Amygdala (tissue), 56 donors: Measurements from ENCODE around the gene FNIP2.
"Not testable (repeated sequence)": the region's sequence is repeated elsewhere in the genome, so short reads cannot be mapped to it uniquely, and the experiment has no call there.

Source experiments
- DNase-seq, 56 donors: peaks; one replicate each; lab custom pipeline; 2025; lab: John Stamatoyannopoulos, UW

The FNIP2 gene

DNA sequence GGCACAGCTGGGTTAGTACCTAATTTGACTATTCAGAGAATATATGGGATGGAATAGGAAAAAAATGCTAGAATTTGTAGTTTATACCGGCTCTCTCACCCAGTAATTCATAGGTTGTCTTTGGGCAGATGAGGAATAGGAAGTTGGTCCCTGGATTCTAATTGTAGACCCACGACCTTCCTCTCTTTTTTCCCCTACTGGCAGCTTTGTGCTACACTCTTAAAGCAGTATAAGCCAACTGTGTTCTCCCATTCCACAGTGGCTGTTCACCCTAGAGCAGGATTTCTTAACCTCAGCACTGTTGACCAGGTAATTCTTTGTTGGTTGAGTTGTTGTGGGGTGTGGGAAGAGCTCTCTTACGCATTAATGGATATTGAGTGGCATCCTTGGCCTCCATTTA is 92.9 kb downstream of the FNIP2 start:
- no peak for DNase-seq

DNA sequence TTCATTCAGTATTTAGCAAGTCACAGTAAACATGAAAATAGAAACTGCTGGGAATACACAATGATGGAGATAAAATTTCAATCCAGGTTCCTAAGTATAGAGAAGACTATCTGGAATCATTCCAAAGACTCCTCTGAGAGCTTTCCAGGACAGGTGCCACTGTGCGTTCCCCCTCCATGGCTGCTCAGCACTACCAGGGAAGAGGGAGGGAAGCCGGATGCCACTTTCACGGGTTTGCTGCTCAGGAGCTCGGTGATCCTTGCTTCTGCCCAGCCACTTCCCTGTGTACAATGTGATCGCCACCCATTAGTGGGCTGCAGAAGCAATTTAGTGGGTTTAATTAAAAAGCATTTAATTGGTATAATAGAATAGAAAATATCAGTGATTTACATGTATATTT is 94.5 kb downstream of the FNIP2 start:
- DNase-seq = no peak

DNA sequence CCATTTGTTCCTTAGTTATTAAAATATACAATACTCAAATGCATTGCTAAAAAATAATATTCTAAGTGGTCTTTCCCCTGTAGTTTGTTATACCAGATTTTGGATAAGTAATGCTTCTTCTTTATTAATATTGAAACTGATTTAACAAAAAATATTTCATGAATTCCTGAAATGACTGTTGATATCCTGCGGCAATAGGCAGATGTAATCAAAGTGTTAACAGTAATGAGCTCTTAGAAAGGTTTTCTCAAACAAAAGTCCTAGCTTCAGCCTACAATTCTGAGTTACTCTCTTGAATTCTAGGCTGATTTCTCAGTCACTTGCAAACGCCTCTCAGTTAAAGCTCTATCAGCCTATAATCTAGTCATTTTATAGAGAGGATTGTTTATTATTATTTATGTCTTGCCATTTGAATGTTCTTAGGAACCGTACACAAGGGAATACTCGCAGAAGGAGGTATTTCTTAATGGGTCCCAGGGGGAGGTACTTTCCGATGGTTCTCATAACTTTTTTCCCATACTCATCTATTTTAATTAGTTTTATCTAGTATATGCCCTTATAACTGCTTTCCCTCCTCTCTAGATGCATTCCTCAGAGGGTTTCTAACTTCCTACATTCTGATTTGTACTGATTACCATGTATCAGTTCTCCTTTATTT is 96.8 kb downstream of the FNIP2 start:
- DNase-seq = no peak

DNA sequence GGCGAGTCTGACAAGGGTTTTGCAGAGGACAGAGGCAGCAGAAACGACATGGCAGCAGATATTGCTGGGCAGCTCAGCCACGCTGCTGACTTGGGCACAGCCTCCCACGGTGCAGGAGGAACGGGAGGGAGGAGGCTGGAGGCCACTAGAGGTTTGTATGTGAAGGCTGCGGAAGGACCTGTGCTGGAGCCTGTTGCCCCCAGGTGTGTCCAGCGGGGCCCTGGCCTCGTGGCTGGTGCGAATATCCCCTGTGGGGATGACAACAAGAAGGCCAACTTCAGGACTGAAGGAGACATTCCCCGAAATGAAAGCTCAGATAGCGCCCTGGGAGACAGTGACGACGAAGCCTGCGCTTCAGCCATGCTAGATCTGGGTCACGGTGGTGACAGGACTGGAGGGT is 100.2 kb downstream of the FNIP2 start:
- no peak for DNase-seq

DNA sequence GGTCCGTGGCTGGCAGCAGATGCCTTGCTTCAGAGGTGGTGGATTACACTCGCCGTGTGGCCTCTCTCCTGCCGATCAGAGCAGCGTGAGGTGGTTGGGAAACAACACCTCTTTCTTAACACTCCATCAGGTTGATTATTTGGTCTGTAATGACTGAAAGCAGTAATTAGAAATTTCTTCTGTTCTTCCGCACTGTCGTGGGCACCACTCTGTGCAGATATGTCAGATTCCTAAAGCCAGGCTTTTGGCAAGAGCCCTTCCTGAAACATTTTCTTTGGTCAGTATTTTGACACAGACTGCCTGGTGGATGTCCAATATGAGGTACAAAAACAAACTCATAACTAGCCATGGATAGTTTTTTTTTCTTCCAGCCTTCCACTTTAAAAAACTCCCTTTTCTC is 100.9 kb downstream of the FNIP2 start:
- DNase-seq = no peak

DNA sequence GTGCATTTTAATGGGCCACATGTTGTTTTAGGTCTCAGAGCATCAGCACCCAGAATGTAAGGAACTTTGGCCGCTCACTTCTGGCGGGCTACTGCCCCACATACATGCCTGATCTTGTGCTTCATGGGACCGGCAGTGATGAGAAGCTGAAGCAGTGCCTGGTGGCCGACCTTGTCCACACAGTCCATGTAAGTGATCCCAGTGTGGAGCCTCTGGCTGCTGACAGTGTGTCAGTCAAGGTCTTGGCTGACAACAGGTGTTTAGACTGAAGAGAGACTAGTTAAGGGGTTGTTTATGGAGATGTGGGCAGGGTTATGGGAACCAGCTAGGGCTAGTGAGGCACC is 101.4 kb downstream of the FNIP2 start:
- DNase-seq = no peak

DNA sequence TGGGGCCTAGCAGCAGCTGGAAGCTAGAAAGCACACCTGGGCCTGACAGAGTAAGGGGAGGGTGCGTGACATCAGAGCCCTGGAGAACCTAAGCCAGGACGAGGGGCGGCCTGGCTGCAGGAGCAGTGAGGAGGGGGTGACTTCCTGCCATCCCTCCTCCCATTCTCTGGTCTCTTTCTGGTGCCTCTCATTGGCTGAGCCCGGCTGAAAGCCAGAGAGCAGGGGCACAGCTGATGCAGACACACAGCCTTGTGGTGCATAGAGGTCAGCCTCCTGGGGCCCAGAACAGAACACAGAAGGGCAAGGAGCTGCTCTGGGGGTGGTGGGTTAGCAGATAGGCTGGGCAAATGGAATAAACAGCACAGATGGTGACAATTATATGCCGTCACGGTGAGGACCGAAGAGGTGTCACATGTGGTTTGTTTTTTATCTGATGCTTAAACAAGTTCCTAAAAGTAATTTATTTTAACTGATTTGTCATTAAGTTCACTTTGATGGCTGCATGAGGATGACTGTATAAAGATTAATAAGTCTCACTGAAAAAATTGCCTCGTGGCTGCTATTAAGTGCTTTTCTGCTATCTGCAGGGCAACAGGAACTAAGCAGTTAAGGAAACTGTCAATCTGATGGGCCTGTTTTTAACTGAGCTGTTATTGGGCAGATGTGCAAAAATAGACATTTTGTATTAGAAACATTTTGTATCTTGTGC is 102.0 kb downstream of the FNIP2 start:
- DNase-seq = no peak

DNA sequence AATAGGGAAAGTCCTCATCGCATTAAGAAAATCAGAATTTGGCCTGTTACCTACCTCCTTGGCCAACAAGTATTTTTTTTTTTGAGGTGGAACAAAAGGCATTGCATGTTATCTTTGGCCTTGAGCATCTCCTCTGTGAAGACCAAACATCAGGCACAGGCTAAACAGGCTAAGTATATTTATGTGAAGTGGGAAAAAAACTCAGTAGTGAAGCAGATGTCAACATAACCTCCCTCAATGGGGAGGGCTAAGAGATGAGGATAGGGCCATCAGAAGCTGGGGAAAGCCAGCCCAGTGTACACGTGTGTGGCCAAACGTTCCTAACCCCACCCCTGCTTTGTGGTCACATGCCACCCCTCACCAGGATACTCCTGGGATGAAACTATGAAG is 102.5 kb downstream of the FNIP2 start:
- no peak for DNase-seq

DNA sequence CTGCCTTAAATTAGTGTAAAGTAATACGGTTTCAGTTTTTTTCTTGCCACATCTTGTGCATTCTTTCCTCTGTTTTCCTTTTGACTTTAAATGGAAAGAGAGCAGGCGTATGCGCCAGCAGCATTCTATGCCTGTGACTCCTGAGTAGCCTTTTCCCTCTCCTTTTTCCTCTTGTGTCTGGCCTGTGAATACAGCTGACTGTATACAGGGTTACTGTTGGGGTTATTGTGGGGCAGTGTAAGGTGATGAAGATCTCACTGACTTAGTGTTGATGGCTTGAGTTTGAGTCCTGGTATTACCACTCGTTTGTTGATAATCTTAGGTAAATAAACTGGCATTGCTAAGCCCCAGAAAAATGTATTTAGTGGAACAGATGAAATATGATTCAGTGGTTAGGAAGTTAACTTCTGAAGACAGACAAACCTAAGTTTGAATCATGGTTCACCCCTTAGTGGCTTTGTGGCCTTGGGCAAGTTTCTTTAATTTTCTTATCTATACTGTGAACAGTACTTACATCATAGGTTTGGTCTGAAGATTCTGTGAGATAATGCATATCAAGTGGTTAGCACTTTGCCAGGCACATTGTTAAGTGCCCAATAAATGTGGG is 105.1 kb downstream of the FNIP2 start:
- no peak for DNase-seq

DNA sequence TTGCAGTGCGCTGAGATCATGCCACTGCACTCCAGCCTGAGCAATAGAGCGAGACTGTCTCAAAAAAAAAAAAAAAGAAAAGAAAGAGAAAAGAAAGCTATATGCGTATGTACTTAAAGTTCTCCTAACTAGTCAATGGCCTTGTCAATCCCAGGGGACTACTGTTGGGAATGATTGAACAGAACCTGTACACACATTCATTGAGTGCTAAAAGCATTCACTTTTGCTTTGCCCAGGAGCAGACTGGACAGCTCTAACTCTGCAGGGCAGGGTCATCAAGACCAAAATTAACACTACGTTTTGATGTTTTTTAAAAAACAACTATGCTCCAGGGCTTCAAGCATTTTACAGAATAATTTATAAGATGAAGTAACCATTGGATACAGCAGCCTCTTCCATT is 106.2 kb downstream of the FNIP2 start:
- no peak for DNase-seq

DNA sequence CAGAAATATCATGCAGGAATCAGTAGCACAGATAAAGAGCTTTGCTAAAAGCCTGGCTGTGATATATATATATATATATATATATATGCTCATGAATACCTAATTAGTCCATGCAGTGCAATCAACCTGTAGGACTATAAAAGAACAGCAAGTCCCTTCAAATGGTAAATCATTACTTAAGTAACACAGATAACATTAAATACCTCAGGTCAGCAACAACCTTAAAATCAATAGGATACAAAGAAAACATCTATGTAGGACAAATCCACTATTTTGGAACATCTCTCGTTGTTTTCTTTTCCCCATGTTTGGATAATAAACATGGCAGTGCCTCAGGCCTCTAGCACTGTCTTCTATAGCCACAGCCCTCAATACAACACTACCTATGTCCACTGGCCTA is 106.6 kb downstream of the FNIP2 start:
- no peak for DNase-seq

DNA sequence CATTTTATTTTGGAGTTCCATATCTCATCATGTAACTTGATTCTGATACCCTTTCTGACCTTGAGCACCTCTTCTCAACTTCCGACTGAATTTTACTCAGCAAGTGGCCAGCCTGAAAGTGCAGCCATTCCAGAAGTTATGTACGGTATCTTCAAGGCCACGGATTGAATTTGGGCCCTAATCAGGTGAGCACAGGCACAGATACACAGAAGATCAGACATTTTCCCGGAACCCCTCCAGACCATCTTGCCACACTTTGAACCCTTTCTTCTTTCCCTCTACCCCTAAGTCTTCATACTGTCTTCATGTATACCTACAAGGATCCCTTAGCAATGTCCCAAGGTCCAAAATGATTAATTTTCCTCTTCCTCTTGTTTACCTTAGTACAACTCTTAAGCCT is 108.2 kb downstream of the FNIP2 start:
- DNase-seq = no peak

DNA sequence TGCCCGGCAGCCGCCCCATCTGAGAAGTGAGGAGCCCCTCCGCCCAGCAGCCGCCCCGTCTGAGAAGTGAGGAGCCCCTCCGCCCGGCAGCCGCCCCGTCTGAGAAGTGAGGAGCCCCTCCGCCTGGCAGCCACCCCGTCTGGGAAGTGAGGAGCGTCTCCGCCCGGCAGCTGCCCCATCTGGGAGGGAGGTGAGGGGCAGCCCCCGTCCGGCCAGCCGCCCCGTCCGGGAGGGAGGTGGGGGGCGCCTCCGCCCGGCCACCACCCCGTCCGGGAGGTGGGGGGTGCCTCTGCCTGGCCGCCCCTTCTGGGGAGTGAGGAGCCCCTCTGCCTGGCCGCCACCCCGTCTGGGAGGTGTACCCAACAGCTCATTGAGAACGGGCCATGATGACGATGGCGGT is 113.3 kb downstream of the FNIP2 start:
- DNase-seq = not testable (repeated sequence)

DNA sequence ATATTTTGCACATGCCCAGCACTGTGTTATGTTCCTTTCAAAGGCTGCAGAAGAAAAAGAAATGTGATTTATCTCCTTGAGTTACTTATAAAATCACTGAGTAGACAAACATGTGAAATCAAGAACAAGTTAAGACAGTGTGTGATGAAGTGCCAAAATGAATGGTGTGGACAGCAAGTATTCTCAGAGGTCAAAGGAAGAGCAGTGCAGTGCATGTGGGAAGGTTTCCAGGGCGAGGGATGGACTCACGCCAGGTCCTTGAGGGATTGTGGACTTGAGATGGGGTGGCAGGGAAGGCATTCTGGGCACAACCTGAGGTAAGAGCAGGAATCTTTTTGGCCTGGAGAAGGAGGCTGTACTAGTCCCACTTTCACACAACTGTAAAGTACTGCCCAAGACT is 115.5 kb downstream of the FNIP2 start:
- no peak for DNase-seq

DNA sequence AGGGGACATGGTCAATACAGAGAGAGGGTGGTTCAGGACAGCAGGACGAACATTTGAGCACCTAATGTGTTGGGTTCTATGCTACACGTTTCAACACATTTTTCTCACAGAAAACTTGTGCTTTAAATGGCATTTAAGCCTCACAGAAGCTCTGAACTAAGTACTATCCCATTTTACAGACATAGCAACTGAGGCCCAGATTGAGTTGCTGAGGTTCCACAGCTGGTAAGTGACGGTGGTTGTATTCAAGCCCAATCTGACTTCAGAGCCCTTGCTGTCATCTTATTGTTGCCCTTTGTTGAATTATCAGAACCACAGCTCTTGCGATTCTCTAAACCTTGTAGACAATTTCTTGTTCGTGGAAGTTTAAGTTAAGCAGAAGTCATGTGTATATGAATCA is 116.7 kb downstream of the FNIP2 start:
- no peak for DNase-seq

DNA sequence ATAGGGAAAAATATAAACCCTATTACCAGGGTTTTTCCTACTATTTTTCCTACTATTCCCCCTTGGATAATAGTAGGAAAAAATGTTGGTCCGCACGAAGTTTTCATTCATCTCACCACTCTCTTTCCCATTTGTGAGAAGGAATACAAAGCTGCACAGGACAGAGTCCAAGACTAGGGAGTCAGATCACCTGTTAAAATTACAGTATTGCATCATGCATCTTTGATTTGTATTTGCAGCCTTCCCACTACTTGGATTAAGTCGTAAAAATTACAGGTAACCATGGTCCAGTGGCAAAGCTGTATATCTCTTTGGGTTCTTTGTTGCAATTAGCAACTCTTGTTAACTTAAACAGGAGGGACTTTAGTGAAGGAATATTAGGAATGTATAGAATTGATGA is 121.5 kb downstream of the FNIP2 start:
- no peak for DNase-seq

DNA sequence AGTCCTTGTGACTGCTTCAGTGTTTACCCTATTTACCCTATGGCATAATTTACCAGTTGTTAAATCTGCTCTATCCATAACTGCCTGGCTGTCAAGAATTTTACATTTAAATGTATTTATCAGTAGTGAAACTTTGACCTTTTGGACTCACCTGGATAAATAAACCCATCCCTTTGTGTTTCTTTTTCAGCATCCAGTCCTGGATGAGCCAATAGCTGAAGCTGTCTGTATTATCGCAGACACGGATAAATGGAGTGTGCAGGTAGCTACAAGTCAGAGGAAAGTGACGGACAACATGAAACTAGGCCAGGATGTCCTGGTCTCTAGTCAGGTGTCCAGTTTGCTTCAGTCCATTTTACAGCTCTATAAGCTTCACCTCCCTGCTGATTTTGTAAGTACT is 122.4 kb downstream of the FNIP2 start:
- DNase-seq = no peak

DNA sequence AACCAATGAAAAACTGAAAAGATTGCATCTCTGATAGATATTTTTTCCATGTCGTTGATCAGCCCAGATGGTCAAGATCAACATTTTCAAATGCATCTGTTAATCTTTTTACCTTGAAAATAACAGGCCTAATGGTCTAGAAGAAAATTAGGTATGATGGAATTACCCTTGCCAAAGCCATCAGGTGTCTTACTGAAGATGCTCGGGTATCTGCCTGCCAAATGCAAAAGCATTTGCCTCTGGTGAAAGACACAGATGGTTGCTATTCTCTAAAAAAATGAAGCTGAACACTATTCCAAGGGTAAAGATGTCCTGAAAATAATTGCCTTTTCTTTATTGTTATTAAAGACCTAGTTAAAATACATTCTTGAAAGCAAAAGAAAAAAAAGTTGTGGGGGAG is 126.0 kb downstream of the FNIP2 start:
- no peak for DNase-seq

DNA sequence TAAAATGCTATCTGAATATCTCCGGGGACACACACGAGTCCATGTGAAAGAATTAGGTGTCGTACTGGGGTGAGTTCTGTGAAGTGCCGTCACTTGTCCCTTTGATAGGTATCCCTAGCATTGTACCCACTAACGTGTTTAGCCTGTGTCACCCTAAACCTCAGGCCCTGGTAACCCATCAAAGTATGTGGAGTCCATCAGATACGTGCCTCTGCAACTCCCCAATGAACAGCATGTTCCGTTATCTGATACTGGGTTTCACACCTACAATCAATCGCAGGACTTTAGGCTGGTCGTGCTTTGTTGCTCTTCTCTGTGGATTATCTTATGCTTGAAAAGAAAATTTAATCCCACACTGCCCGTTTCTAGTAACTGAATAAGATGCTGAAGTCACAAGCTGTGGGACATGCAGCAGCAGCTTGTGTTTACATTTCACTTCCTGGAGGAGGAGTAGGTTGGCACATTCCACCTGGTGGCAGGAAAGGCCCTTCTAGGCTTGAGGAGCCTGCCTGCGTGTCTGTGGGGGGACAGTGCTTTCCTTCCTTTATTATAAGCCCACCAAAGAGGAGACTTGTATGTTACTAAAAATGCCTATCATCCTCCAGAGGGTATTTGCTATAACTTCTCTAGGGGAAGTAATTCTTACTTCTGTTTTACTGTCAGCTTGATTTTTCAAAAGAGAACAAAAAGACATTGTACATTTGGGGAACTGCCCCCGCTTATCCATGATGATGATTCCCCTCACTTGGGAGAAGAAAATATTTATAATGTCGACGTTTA is 127.2 kb downstream of the FNIP2 start:
- DNase-seq = peak in 21 of 56 donors; percentile 0 to 55 (median 5)

DNA sequence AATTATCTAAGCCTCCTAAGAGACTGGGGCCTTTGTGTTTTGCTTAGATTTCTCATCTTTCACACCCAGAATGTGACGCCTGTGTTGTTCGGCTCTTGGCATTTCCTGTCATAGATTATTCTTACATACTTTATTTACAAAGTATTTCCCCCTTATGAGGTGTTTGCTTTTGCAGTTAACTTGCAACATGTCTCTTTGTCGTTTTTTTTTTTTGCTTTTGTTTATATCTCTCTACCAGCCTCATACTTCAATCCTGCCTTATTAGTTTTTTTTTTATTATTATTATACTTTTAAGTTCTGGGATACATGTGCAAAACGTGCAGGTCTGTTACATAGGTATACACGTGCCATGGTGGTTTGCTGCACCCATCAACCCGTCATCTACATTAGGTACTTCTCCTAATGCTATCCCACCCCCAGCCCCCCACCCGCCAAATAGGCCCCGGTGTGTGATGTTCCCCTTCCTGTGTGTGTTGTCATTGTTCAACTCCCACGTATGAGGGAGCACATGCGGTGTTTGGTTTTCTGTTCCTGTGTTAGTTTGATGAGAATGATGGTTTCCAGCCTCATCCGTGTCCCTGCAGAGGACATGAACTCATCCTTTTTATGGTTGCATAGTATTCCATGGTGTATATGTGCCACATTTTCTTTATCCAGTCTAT is 127.9 kb downstream of the FNIP2 start:
- DNase-seq = not testable (repeated sequence)

DNA sequence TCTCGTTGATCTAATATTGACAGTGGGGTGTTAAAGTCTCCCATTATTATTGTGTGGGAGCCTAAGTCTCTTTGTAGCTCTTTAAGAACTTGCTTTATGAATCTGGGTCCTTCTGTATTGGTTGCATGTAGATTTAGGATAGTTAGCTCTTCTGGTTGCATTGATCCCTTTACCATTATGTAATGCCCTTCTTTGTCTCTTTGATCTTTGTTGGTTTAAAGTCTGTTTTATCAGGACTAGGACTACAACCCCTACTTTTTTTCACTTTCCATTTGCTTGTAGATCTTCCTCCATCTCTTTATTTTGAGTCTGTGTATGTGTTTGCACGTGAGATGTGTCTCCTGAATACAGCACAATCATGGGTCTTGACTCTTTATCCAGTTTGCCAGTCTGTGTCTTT is 131.6 kb downstream of the FNIP2 start:
- DNase-seq = not testable (repeated sequence)
